ENCODE measurements around the gene CDKN1C. TPM values are rescaled to one million over a fixed set of nuclear protein-coding genes. Genes with fewer than 3 reads are reported as not detected.

Gene CDKN1C
- total and polyA plus RNA-seq, 2 of the 8 experiments (the other 6 are each of a cell fraction or from before 2014, with no cell fraction given): 12.8 to 14.1 TPM

DNA sequence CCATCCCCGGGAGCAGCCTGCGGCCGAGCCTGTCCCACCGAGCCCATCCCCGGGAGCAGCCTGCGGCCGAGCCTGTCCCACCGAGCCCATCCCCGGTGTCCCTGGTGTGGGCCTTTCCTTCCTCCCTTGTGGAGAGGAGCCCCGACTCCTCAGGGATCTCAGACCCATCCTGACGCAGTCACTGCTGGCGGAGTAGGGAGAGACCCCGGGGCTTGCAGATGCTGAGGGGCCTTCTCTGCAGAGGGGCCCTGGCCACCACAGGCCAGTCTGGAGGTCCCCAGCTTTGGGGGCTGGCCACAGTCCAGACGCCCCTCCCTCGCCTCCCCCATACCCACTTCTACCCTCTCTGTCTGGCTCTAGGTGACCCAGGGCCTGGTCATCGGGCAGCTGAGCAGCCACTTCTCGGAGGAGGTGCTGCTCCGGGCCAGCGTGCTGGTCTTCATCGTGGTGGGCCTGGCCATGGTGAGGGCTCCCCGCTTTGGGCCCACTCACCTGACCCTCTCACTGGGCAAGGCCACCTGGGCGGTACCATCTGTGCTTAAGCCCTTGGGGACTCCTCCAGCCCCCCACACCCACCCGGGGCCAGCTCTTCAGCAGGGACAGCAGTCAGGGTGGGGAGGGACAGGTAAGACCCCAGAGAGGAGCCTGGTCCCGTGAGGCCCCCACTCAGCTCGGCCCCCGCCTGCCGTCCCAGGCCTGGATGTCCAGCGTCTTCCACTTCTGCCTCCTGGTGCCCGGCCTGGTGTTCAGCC lies 36.3 kb upstream of the CDKN1C start:
- Histone ChIP-seq H3K79me1 (ENCODE audit: low read depth, low read length) (no peaks in the 10 kb centered on the region), H3K23ac (ENCODE audit: insufficient read length) (no peak overlapping the region), H4K20me1 (replicated peaks in 1 of 2; ENCODE audit: control insufficient read depth in 1 of 2, insufficient read depth in 2 of 2, low read length in 2 of 2) (peaks cover 0 to 4% of the 10 kb centered on the region in 2 experiments), H3K4ac (replicated peaks; ENCODE audit: insufficient read length, low read depth, low read length) (no peak overlapping the region), H3K79me2 (ENCODE audit: control insufficient read depth in 1 of 2, insufficient read depth in 2 of 2, low read length in 2 of 2) (no peaks in the 10 kb centered on the region), H3K9ac (replicated peaks in 1 of 4; ENCODE audit: extremely low read depth in 1 of 4, low read depth in 3 of 4, low read length in 3 of 4) (no peak overlapping the region), H3K56ac (replicated peaks; ENCODE audit: insufficient read length, low read depth, low read length) (no peak overlapping the region), H2BK20ac (ENCODE audit: low read length) (no peak overlapping the region), H3K4me2 (ENCODE audit: insufficient read depth in 1 of 2, low read depth in 2 of 2, low read length in 2 of 2) (no peak overlapping the region), H3K27me3 (replicated peaks in 1 of 4; ENCODE audit: control insufficient read depth in 3 of 4, extremely low read depth in 1 of 4, insufficient read depth in 3 of 4, low read length in 3 of 4) (peaks cover 0 to 11% (median 5%) of the 10 kb centered on the region in 4 experiments; a peak in 5 of 7 replicates), H3K36me3 (ENCODE audit: control insufficient read depth in 2 of 4, insufficient read depth in 4 of 4, low read length in 3 of 4) (no peaks in the 10 kb centered on the region), H2AFZ (ENCODE audit: low read length) (no peak overlapping the region), H4K91ac (replicated peaks; ENCODE audit: insufficient read length, low read length) (no peak overlapping the region), H2AK5ac (ENCODE audit: low read depth, low read length) (no peak overlapping the region), H2BK15ac (ENCODE audit: low read length) (no peak overlapping the region), H4K8ac (ENCODE audit: extremely low read depth, insufficient read depth, low read length) (no peak overlapping the region), H3K23me2 (ENCODE audit: low read depth, low read length) (no peaks in the 10 kb centered on the region), H3K27ac (ENCODE audit: low read depth, low read length) (no peak overlapping the region), H3K9me3 (ENCODE audit: insufficient read depth in 2 of 2, low read depth in 1 of 2, low read length in 1 of 2) (no peaks in the 10 kb centered on the region), H3K4me1 (replicated peaks in 1 of 4; ENCODE audit: control insufficient read depth in 3 of 4, insufficient read depth in 4 of 4, low read length in 3 of 4) (no peaks in the 10 kb centered on the region), H3K4me3 (ENCODE audit: extremely low read depth in 1 of 4, insufficient read depth in 2 of 4, low read depth in 3 of 4, low read length in 4 of 4) (no peak overlapping the region), H3K14ac (ENCODE audit: insufficient read length) (no peak overlapping the region), H2BK120ac (replicated peaks; ENCODE audit: low read depth, low read length) (no peak overlapping the region), H3K18ac (ENCODE audit: extremely low read depth, low read length) (no peak overlapping the region), H4K5ac (ENCODE audit: insufficient read length, low read depth, low read length) (no peak overlapping the region), H2BK5ac (ENCODE audit: low read depth, low read length) (no peak overlapping the region), H2BK12ac (ENCODE audit: low read depth, low read length) (no peak overlapping the region)
- DNase-seq (ENCODE audit: low read depth in 1 of 2, low spot score in 2 of 2) (no peak), FAIRE-seq (no peak)
- ChIA-PET CTCF (ENCODE audit: partially characterized antibody) (interaction anchor here (0.8 to 3.2 kb wide), 5 partner anchors 8 to 391 kb away, joined by 3 to 14 read pairs (median 6); partner anchors contain the start of gene PHLDA2), POLR2A (ENCODE audit: partially characterized antibody) (interaction anchor here (1.4 kb wide), 1 partner anchor 8 kb away, joined by 4 read pairs; no protein-coding TSS in a partner anchor)
- 89% methylated on average over 19 of the region's 29 CpGs; no CpG with 5 or more reads in 1 of the 2 experiments for WGBS, 2 experiments (ENCODE audit: extremely low coverage in 1 of 2, insufficient coverage in 1 of 2, insufficient read length in 1 of 2, insufficient replicate concordance in 2 of 2, low coverage in 1 of 2, low lambda C conversion rate in 2 of 2, missing lambda C conversion rate in 1 of 2)
- no peak for TF ChIP-seq SIN3A (conservative IDR thresholded peaks at IDR 0.05 in 1 of 2, IDR thresholded peaks at IDR 0.05 in 1 of 2; ENCODE audit: low read depth in 1 of 2, low read length in 2 of 2)
- TF ChIP-seq TAF7 (optimal IDR thresholded peaks at IDR 0.05; ENCODE audit: borderline replicate concordance, low read depth, low read length): no peak
- TF ChIP-seq CBX8 (IDR thresholded peaks at IDR 0.05; ENCODE audit: borderline replicate concordance, low read depth, low read length): no peak
- no peak for TF ChIP-seq RAD21 (IDR thresholded peaks at IDR 0.05 in 1 of 2, conservative IDR thresholded peaks at IDR 0.05 in 1 of 2; ENCODE audit: low read depth in 2 of 2, low read length in 2 of 2)
- TF ChIP-seq TCF12 (IDR thresholded peaks at IDR 0.05; ENCODE audit: low read depth, low read length): no peak
- TF ChIP-seq KDM1A (IDR thresholded peaks at IDR 0.05; ENCODE audit: borderline replicate concordance, low read length): no peak
- TF ChIP-seq TAF1 (IDR thresholded peaks at IDR 0.05; ENCODE audit: low read depth, low read length): no peak
- TF ChIP-seq CEBPB (IDR thresholded peaks at IDR 0.05; ENCODE audit: low read depth, low read length): no peak
- TF ChIP-seq EZH2 (IDR thresholded peaks at IDR 0.05; ENCODE audit: low read depth, low read length, severe bottlenecking): no peak
- TF ChIP-seq TEAD4 (IDR thresholded peaks at IDR 0.05; ENCODE audit: low read depth, low read length): no peak
- TF ChIP-seq GTF2F1 (IDR thresholded peaks at IDR 0.05; ENCODE audit: borderline replicate concordance, low read depth, low read length): no peak
- no peak for TF ChIP-seq EGR1 (IDR thresholded peaks at IDR 0.05; ENCODE audit: borderline replicate concordance, low read depth, low read length)
- no peak for TF ChIP-seq SRF (IDR thresholded peaks at IDR 0.05; ENCODE audit: low read depth, low read length)

All from H1 (cell line).